Measurements from ENCODE around the gene LILRB2. TPM values are rescaled to one million over a fixed set of nuclear protein-coding genes. Genes with fewer than 3 reads are reported as not detected.

Gene LILRB2
- total and polyA plus RNA-seq, 2 experiments from 2014 or later: not detected

- TF ChIP-seq CTCF (conservative IDR thresholded peaks at IDR 0.05; ENCODE audit: low read depth in 2 of 2) (no peak), POLR2AphosphoS5 (IDR thresholded peaks at IDR 0.05; ENCODE audit: low read depth) (no peak), EZH2phosphoT487 (IDR thresholded peaks at IDR 0.05; ENCODE audit: unreplicated experiment) (no peak), CREB1 (CRISPR knock-in tag; IDR thresholded peaks at IDR 0.05; ENCODE audit: low read depth) (no peak), ZNF114 (CRISPR knock-in tag; IDR thresholded peaks at IDR 0.05) (no peak), EZH2 (IDR thresholded peaks at IDR 0.05; ENCODE audit: low read depth, unreplicated experiment) (no peak), JUNB (IDR thresholded peaks at IDR 0.05; ENCODE audit: unreplicated experiment) (no peak), REST (IDR thresholded peaks at IDR 0.05; ENCODE audit: unreplicated experiment) (no peak), ETS1 (IDR thresholded peaks at IDR 0.05) (no peak), NANOG (IDR thresholded peaks at IDR 0.05; ENCODE audit: borderline replicate concordance) (no peak)
These were observed 39.2 kb upstream of the LILRB2 start (continued) for GRCh38 chr19:54319892-54320670.

- no peak overlapping the region for H3K4me3 Mint-ChIP-seq
- no peak overlapping the region for H3K27ac Mint-ChIP-seq
- Histone ChIP-seq H3K79me2 (replicated peaks; ENCODE audit: insufficient read depth) (no peaks in the 10 kb centered on the region), H3K27me3 (ENCODE audit: insufficient read depth) (no peaks in the 10 kb centered on the region), H2AFZ (no peak overlapping the region), H4K20me1 (replicated peaks; ENCODE audit: insufficient read depth) (no peaks in the 10 kb centered on the region), H3K4me2 (no peak overlapping the region), H3K36me3 (ENCODE audit: insufficient read depth) (no peaks in the 10 kb centered on the region; the same call in none of the 2 replicates), H3K9me2 (ENCODE audit: insufficient read depth) (no peaks in the 10 kb centered on the region), H3F3A (replicated peaks; ENCODE audit: low read depth) (no peaks in the 10 kb centered on the region), H3K27ac (ENCODE audit: low read depth) (no peak overlapping the region), H3K4me1 (ENCODE audit: insufficient read depth) (peaks cover 12% of the 10 kb centered on the region), H3K4me3 (no peak overlapping the region)
- H3K27me3 Mint-ChIP-seq (ENCODE audit: insufficient read depth, low read depth, poor library complexity): peaks cover 14% of the 10 kb centered on the region
- ATAC-seq (no peak), DNase-seq (ENCODE audit: low spot score) (no peak)
- peaks cover 28% of the 10 kb centered on the region for H3K9me3 Mint-ChIP-seq
- peaks cover 14% of the 10 kb centered on the region for H3K36me3 Mint-ChIP-seq (ENCODE audit: low read depth)
- H3K4me1 Mint-ChIP-seq: peaks cover 10% of the 10 kb centered on the region; the same call in 2 of the 3 replicates
- TF ChIP-seq STAT1 (IDR thresholded peaks at IDR 0.05; ENCODE audit: unreplicated experiment): no peak
- TF ChIP-seq ZNF331 (CRISPR knock-in tag; IDR thresholded peaks at IDR 0.05; ENCODE audit: low read depth): no peak
- no peak for TF ChIP-seq JUNB (IDR thresholded peaks at IDR 0.05; ENCODE audit: unreplicated experiment)
- TF ChIP-seq NANOG (IDR thresholded peaks at IDR 0.05; ENCODE audit: borderline replicate concordance): no peak
- TF ChIP-seq EZH2 (IDR thresholded peaks at IDR 0.05; ENCODE audit: low read depth, unreplicated experiment): no peak
- no peak for TF ChIP-seq REST (IDR thresholded peaks at IDR 0.05; ENCODE audit: unreplicated experiment)
- TF ChIP-seq CTCF (conservative IDR thresholded peaks at IDR 0.05; ENCODE audit: low read depth in 2 of 2): no peak
- TF ChIP-seq EZH2phosphoT487 (IDR thresholded peaks at IDR 0.05; ENCODE audit: unreplicated experiment): no peak
- no peak for TF ChIP-seq ZNF114 (CRISPR knock-in tag; IDR thresholded peaks at IDR 0.05)
- no peak for TF ChIP-seq CREB1 (CRISPR knock-in tag; IDR thresholded peaks at IDR 0.05; ENCODE audit: low read depth)
These were observed 38.1 kb upstream of the LILRB2 start for GRCh38 chr19:54319049-54319448.

Measured in GM23338 (cell line).